HG02642 (cell line): ENCODE data around the gene UBXN2A.
A peak's percentile ranks its signal among the peaks of the same experiment; 100 is the strongest.
"Not testable (repeated sequence)": the region's sequence is repeated elsewhere in the genome, so short reads cannot be mapped to it uniquely, and the experiment has no call there.

Source experiments
- ATAC-seq: cut with Tn5 transposase; IDR thresholded peaks from one replicate; pipeline ENCODE4 v1.9.1; 2021; ENCODE audit warnings: mild to moderate bottlenecking; ENCODE audit not compliant: unreplicated experiment, poor library complexity

UBXN2A gene

GRCh38 chr2:24038786-24039499 lies 98.7 kb downstream of the UBXN2A start:
- ATAC-seq: no peak

DNA sequence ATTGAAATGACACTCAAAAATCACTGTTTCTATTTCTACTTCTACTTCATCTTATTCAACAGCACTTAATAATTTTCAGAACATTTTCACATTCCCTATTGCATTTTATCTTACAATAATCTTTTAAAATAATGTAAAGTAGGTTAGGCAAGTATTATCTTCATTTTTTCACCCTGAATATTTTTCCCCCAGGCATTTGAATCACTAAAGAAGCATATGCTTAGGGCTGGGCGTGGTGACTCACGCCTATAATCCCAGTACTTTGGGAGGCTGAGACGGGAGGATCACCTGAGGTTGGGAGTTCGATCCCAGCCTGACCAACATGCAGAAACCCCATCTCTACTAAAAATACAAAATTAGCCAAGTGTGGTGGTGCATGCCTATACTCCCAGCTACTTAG lies 100.2 kb downstream of the UBXN2A start:
- ATAC-seq: no peak

DNA sequence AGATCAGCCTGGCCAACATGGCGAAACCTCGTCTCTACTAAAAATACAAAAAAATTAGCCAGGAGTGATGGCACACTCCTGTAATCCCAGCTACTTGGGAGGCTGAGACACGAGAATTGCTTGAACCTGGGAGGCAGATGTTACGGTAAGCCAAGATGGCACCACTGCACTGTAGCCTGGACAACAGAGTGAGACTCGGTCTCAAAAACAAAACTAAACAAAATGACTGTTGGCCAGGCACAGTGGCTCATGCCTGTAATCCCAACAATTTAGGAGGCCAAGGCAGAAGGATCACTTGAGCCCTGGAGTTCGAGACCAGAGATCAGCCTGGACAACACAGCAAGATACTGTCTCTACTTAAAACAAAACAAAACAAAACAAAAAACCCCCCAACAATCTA lies 102.9 kb downstream of the UBXN2A start:
- ATAC-seq: not testable (repeated sequence)

- no peak for ATAC-seq
Observed at GRCh38 chr2:24045511-24046508, 105.5 kb downstream of the UBXN2A start.

- ATAC-seq: no peak
Observed at GRCh38 chr2:24046599-24046929, 106.3 kb downstream of the UBXN2A start.

DNA sequence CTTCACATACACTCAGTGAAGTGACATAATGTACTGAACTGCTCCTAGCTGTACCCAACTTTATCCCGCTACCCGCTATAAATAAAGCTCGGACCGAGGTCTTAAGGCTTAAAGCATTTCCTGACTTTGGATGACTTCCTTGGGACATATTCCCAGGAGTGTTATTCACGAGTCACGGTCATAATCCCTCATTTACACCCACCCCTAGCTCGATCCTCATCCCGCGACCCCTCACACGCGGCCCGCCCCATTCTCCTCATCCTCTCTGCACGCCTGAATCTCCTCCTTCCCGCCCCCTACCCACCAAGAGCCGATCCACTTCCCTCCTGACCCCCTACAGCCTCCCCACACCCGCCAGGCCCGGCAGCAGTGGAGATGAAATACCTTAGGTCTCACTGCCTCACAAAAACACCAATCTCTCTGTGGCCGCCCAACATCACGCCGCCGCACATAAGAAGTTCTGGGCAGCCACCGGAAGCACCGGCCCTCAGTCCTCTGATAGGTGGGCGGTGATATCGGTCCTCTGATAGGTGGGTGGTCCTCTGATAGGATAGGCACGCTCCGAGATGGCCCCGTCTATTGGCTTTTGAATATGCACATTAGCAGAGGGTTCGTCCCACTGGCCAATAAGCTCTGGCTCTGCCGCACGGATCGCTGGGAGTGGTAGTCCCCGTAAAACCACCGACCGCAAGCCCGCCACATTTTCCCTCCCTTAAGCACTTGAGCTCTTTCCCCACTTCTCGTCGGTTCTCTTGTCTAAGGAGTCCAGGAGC lies 106.9 kb downstream of the UBXN2A start, which contains the start of gene WDCP:
Gene WDCP, minus strand, starts transcription at position 462 of the 773 bp plus-strand sequence. CDS start 7,897 bp downstream, outside the sequence.
- ATAC-seq: peak; percentile 99

DNA sequence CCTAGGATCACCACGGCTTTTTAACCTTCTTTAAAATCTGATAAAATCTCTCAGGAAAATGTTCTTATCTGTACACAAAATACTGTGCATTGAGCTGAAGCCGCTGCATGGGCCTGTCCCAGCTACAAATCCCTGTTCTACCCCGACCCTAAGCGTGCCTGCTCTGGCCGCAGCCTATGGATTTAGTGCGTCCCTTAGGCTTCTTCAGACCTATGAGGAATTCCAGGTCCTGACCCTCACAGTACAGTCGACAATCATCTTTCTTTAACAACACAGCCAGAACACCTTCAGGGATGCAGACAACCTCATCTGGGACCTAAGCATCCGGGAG lies 107.4 kb downstream of the UBXN2A start:
- no peak for ATAC-seq

DNA sequence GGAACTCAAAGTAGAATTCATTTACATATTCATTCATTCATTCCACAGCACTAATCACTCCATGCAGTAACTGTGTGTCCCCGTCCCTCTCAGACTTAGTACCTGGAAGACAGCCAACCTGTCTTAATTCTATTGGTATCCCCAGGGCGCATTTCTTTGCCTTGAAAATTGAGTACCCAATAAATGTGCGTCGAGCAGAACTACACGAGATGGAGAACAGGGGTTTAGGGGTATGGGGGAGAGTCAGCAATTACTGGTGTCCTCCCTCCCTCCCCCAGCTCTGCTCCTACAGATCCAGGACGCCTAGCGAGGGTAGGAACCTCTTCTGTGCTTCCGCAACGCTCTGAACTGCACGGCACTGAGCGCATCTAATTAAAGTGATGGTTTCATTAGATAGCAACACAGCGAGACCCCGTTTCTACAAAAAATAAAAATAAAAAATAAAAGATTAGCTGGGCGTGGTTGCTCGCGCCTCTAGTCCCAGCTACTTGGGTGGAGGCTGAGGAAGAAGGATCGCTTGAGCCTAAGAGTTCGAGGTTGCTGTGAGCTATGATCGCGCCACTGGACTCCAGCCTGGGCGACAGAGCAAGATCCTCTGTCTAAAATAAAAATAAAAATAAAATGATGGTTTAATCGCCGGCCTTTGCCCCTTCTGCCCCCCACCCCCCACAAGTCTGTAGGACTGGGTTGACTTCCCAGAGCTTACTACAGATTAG lies 108.7 kb downstream of the UBXN2A start:
- ATAC-seq: no peak

GRCh38 chr2:24049485-24050021 lies 109.3 kb downstream of the UBXN2A start, which contains the start of gene FKBP1B:
TSS of gene FKBP1B (plus strand) at chr2:24049741. CDS start at chr2:24049850, 109 bp downstream.
- ATAC-seq: no peak

- ATAC-seq: no peak
Observed at GRCh38 chr2:24050041-24050979, 110.0 kb downstream of the UBXN2A start.

DNA sequence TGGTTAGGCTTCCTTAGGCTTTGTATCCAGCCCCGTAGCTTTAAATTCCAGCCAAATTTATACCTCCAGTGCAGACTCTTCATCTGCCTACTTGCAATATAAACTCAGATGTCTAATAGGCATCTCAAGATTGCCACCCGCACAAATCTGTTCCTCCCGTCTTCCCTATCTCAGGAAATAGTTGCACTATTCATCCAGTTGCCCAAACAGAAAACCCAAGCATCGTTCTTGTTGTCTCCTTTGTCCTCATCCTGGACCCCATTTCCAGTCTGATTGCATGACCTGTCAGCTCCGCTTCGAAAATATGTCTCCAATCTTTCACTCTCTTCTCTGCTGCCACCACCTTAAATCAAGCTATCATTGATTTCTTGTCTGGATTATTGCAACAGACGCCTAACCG lies 111.6 kb downstream of the UBXN2A start:
- ATAC-seq: no peak

- ATAC-seq: no peak
Observed at GRCh38 chr2:24052951-24053350, 112.7 kb downstream of the UBXN2A start.
